Activated effector memory CD4-positive, alpha-beta T cell treated with anti-CD3 and anti-CD28 coated beads, Interleukin-2, amount 50 U/mL, for 16 hours (primary cell): ENCODE measurements around the gene ATP8A1.

Experiments
- DNase-seq: peaks from one replicate; pipeline ENCODE4 v3.0.0-alpha.2; 2020

The ATP8A1 gene

DNA sequence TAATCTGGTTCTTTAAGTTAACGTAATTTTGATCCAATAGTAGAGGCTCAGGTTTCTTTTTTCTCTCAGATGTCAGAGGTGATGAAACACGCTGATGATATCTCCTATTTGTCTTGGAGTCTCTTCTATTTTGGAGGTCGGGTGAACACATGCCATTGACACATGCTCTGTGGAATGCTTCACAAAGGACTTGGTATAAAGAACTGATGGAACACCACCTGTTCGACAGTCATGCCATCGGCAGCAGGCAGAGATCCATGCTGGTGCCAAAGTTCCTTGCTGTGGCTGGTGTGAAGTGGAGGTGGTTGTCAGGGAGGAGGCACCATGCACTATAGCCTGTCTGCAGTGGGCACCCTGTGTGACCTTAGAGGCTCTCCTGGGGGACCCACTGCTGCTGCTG, 94.9 kb downstream of the ATP8A1 start:
- no peak for DNase-seq

DNA sequence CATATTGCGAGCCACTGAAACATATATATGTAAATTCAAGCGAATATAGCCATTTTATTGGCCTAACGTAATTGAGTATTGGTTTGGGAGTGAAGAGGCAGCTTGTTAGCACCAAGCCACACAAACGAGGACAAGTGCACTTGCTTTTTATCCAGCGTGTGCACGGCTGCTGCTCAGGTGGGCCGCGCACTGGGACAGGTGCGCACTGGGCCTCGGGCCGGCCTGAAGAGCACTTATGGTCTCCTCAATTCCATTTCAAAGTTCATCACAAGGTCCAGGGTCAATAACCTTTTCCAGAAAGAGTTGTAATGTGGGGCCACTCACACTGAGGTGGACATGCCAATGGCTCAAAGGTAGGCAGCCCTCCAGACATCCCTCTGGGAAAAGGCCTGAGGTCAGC, 95.9 kb downstream of the ATP8A1 start:
- DNase-seq = no peak

DNA sequence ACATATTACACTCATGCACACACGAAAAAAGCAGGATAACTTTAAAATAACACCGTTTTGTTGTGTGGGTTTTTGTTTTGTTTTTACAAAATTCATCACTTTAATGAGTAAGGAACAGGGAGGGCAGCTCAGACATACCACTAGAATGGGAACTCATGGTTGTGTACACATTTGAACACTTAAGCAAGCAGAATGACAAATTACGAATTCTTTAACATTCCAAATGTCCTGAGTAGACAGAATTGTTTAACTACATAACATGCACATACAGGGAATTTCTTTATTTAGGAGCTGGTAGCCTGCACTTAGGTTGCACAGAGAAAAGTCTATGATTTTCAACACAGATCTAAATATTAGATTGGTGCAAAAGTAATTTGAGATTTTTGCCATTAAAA, 96.4 kb downstream of the ATP8A1 start:
- DNase-seq = no peak

DNA sequence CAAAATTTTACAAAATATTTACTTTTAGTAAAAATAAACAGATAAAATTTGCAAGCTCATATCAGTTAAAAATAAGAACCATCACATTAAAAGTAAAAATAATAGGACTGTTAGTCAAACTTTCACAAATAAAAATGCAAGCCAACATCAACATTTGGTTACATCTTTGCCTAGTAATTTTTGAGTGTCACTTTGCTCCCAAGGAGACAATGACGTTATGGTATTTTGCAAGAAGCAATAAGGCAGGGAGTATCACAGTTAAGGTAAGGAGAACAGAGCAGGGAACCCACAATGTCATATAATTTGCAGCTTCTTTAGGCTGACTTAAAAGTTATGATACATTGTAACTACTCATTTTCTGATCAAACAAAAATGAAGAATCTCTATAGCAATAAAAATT, 98.7 kb downstream of the ATP8A1 start:
- DNase-seq = no peak

DNA sequence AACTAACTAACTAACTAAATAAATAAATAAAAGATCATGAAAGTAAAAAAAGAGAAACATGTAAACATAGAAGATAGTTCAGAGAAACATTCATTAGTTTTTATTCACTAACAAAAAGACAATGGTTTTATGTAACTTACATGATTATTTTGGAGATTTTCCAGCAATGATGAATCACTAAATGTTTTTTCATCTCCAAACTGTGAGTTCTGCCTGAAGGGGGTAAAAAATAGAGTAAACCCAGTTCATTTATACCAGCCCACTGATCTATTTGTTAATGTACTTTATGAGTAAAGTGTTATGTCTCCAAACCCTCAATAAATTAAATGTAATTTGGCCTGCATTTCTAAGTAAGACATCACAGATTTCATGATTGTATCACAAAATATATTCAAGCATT, 101.1 kb downstream of the ATP8A1 start:
- no peak for DNase-seq

DNA sequence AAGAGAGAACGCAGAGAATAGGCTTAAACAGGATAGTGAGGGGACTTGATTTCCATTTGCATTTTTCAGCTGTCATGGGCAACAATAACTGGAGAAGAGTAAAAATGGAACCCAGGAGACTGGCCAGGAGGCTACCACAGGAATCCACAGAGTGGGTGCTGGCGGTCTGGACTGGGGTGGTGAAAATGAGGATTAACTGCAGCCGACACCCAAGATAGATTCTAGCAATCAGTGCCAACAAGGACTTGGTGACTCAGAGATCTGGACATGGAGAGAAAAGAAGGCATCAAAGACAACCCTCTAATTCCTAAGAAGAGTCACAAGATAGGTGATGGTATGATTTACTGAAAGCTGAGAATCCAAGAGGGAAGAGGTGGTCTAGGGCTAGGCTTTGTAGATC, 102.8 kb downstream of the ATP8A1 start:
- DNase-seq = no peak

DNA sequence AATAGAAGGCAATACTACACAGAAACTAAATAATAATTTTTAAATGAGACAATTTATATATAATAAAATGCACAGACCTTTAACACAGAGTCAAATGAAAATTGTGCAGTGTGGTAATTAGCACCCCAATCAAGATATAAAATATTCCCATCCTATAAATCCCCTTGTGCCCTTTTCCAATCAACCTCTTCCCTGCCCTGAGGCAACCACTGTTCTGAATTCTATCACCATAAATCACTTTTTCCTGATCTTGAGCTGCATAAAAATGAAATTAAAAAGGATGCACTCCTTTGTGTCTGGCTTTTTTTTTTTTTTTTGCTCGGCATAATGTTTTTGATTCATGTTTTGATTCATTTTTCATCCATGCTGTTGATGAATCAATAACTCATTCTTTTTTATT, 107.0 kb downstream of the ATP8A1 start:
- DNase-seq = no peak

DNA sequence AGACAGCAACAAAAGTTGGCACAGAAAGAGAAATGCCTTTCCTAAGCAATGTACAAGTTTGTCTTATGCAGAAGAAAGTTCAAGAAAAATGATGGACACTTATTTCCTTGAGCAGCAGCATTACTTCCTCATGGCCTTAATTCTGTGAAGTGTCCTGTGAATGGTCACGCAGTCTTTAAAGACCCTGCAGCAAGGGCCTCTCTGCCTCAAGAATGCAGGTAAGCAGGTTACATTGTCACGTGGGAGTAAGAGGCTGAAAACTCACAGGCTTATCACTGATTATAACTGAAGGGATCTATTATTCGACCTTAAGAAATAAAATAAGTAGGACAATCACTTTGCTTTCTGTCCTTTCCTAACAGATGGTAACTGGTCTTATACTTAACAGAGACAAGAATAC, 109.1 kb downstream of the ATP8A1 start:
- DNase-seq = no peak

DNA sequence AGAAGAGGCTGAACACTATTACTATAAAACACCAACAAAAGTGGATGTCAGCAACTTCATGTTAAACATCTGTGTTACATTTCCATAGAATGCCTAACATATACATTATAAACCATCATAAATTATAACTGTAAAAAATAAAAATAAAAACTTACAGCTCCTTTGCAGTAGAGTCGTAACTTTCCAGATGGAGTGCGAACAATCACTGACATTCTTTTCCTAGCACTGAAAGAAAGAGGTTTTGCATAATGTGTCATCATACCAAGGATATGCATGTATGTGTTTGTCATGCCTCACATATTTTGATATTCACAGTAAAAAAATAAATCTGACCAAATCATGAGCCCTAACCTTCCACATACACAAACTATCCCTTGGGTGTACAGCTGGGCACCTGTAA, 113.1 kb downstream of the ATP8A1 start:
- DNase-seq = no peak

DNA sequence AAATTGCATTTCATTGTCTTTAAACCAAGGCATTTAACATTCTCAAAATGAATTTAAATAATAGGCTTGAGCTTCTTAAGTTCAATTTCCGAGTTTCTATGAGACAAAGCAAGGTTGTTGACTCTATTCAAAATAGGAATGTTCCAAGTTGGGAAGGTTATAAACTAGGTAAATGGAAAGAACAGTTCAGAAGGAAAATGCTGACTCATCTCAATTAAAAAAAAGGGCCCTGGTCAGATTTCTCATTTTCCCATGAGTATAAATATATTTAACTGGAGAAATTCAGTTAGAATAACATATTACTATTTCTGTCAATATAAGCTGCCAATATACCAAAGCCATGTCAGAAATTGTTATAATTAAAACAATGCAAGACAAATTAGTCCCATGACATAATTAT, 113.8 kb downstream of the ATP8A1 start:
- no peak for DNase-seq

DNA sequence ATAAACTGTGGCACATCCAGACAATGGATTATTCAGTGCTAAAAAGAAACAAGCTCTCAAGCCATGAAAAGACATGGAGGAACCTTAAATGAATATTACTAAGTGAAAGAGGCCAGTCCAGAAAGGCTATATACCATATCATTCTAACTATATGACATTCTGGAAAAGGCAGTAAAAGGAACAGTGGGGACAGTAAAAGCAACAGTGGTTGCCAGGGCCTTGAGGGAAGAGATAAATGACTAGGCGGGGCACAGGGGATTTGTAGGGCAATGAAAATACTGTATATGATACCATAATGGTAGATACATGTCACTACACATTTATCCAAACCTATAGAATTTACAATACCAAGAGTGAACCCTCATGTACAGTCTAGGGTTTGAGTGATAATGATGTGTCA, 115.3 kb downstream of the ATP8A1 start:
- DNase-seq = no peak

DNA sequence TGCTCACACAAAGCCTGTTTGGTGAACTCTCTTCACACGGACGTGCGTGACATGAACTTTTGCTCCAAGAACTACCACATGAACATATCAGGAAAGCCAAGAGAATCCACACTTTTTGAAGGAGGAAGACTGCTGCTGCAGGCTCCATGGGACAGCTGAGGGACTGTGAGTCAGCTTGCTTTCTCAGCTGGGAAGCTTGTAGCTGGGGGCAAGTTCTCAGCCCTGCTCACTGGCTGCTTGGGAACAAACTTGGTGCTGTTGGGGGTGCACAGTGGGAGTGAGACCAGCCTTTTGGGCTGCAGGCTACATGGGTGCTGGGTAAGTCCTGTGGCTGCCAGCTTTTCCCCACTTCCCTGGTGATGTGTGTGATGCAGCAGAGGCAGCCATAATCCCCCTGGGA, 123.9 kb downstream of the ATP8A1 start:
- DNase-seq = no peak

DNA sequence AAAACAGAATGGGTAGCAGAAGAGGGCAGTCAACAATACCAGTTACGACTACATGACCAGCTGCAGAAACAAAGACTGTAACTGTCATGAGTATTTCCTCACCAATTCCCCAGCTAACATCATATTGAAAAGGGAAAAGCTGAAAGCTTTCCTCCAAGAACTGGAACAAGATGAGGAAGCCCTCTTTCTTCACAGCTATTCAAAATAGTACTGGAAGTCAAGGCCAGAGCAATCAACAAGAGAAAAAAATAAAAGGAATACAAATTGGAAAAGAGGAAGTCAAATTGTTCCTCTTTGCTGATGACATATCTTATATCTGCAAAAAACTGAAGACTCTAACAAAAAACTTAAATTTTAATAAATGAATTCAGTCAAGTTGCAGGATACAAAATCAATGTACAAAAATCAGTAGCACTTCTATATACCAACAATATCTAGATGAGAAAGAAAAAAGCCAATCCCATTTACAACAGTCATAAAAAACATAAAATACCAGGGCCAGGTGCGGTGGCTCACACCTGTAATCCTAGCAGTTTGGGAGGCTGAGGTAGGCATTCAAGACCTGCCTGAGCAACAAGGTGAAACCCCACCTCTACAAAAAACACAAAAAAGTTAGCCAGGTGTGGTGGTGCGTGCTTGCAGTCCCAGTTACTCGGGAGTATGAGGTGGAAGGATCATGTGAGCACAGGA, 125.4 kb downstream of the ATP8A1 start:
- DNase-seq = no peak

DNA sequence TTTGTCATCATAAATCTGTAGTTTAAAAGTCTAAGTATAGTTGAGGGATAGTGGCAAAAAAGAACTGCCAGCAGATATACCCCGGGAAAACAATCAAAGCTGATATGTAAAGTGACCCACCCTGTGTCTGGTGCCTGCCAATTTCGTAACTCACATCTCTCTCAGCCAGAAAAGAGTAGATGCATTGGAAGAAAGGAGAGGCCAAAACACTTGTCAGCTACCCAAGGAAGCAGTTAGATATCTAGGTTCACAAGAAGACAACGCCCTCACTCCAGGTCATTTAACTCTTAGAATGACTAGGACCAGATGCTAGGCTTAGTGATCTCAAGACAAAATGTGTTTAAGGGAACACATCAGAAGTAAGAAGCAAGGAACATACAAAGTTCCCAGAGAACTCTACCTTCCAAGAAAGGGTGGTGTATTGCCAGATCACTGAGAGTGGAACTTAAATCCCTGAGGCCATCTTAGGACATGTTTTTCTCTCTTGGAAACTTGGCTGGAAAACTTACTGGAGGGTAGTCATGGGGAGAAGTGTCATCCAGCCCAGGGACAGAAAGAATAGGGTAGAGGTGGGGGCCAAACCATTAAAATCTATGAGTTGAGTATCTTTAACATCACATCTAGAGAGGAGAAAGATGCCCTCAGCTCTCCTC, 133.7 kb downstream of the ATP8A1 start:
- no peak for DNase-seq

DNA sequence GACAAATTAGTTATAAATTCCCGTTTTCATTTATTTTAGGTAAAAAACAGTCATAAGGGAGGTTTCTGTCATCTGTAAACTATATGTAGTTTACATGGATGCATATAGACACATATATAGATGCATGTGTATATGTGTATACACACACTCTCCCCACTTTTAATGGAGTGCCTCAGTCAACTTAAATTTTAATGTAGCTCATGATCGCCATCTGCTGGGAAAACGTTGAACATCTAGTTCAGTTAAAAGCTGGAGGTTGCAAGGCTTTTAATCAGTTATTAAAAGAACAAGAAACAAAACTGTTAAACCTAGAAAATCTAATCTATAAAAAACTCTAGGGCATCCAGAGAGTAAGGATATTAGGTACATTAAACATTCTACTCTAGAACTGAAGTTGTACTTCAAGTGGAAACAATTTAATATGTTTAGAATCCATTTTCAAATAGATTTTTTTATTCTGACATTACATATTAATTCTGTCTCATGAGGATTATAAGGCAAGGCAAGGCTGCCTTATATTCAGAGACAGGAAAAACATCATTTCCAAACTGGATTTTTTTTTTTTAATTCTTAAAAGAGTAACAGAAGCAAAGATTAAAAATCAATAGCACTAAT, 137.0 kb downstream of the ATP8A1 start:
- DNase-seq = no peak

DNA sequence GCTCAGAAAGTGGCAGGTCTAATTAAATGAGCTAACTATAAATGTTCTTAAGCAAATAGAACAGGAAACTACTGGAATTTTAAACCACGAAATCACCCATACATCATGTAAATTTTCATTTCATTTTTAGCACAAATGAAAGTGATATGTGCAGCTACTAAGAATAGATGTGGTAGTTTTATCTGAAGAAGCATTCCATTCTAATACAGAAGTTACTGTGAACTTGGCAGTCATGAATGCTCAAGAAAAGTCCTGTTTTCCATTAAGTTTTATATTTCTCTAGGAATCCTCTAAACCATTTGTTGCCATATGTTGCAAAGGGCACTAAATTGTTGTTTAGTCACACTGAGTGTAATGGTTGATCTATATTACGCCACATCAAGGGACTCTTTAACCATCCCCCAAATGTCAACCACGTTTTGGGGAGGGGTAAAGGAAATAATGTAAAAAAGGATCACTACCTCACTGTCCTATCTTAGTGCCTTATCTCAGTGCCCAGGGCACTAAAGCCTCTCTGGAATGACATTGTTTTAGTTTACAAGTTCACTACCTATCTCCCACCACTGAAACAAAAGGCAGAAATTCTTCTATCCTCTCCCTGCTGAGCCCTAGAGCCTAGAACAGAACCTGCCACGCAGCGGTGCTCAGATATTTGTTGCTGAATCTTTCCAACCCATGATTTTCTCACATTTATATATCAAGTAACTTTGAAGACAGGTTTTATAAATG, 141.6 kb downstream of the ATP8A1 start:
- no peak for DNase-seq

DNA sequence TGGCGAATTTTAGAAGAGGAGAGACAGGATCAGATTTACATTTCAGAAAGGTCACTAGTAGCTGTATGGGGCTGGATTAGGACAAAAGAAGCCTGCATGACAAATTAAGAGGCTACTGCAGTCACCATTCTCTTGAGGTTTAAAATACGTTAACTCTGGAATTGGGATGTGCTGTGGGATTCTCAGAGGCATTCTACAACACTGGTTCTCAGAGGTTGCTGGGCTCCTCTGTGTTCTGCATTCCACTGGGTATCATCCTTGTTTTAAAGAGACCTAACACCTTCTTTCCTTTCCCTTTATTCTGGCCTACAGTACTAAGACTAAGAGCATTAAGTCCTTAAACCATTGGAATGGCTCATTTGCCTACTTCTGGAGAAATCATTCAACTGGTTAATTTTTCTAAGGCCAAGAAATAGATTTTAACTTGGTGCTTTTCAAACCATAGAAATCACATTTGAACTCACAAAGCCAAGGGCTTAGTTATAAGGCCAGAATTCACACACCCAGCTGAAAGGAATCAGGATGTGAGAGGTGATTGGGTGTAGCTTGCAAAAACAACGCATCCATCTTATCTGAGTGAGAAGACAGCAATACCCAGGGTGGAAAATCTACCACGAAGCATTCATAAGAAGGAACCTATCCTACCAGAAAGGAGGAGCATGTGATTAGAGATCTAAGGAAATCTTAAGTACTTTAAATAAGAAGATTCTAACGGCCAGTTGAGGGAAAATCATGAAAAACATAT, 143.0 kb downstream of the ATP8A1 start:
- no peak for DNase-seq

DNA sequence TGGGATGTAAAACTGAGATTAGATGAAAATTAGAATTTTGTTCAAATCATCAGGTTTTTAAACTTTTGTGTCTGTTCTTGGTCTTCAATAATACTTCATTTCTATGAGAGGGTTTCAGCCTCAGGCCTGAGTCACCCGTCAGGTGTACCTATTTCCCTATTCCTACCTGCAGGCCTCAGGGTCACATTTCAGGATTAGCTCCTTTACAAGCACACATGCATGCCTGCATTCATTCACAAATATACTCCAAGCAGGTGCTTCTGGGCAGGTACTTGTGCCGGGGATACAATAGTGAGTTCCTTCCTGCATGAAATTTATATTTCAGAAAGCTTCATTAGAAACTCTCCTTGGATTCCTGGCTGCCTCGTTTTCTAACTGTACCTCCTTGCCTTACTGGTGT, 144.7 kb downstream of the ATP8A1 start:
- no peak for DNase-seq

DNA sequence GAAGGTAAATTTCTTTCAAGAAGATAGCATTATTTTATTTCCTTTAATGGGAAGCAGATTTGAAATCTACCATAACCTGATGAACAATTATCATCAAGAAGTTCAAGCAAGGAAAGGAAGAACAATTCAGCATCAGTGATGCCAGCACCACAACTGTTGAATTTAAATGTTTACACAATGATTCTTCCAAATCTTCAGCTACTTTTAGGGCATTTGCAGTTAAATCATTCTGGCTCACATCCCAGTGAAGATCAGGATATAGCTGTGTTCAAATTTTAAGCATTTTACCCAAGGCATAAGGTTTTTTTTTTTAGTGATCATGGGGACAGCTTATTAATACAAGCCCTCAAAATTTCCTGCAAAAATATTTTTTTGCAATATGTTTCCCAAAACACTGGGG, 146.7 kb downstream of the ATP8A1 start:
- DNase-seq = no peak

DNA sequence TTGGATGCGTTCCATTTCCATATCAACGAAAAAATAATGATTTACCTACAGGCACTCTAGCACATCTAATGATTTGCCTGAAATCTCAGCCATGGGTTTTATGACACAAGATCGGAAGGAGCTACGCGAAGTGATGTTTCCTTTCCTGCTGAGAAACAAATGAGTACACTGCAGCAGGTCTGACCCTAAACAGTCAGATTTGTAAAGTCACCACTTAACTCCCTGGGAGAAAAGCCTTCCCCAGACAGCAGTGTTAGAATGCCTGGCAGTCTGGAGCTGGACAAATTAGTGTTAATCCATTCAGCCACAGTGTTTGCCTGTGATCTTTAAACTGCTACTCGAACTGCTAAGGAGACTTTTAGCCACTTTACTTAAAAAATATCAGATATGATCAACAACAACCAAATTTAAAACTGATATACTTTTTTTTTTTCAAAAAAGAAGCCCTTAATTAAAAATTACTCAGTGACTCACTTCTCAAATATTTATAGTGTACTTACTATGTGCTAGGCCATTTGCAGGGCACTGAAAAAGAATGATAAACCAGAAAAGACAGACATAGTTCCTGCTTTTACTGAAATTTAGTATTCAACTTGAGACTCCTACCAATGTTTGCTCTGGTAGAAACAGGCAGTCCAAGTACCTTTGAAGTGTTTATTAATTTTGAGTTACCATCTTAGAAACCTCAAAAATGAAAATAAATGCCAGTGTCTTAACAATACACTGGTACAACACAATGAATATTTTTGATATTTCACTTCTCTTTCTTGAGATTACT, 155.1 kb downstream of the ATP8A1 start:
- no peak for DNase-seq

DNA sequence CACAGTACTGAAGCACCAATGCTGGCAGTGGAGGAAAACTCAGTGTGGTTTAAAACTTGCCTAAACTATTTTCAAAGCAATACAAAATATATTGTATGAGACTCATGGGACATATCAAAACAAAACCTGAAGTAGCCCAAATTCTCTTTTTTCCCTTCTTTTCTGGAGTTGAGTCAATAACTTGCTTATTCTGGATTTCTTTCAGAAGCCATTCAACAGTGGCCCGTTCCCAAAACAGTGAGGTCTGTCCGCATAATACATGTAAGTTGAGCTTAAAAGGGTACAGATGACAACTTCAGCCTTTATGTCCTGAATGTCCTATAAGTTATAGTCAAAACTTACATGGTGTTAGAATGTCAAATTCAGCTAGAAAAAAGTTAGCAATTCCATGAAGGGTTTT, 158.9 kb downstream of the ATP8A1 start:
- DNase-seq = no peak

DNA sequence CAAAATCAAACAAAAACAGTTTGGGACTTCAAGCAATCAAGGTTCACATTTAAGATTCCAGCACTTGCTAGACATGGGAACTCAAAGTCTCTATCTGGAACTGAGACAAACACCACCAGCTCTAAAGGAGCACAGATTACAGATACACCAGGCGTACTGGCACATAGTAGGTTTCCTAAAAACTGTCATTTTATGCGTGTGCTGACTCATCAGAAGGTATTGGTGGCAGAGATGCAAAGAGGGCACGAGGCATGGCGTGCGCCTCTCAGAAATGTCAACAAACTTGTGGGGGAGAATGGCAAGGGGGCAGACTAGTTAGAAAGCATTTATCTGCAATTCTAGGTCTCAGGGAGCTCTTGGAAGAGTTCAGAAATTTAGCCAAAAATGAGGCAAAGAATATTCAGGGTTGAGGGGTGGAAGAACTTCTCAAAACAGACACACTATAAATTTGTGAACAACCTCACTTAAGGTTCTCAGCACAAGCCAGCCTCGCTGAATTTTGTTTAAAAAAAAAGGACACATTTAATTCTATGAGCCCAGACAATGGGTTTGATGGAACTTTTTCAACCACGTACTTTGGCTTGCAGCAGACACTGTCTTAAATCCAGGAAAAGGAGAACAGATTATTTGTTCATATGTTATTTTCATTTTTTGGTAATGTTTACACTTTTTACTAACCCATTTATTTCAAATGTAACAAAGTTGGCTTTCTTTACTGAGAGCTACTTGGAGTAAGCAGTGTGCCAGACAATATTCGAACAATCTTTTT, 159.6 kb downstream of the ATP8A1 start:
- DNase-seq = no peak
